HepG2 (cell line): ENCODE measurements around the gene NR2F6. TPM values are rescaled to one million over a fixed set of nuclear protein-coding genes. Genes with fewer than 3 reads are reported as not detected.
A peak's percentile ranks its signal among the peaks of the same experiment; 100 is the strongest.

ENCODE experiments used
- BORCS8-MEF2B ChIP-seq: sonication (generic); formaldehyde crosslinking; IDR thresholded peaks from 2 replicates; pipeline ENCODE4 v1.8.0; 2022; ENCODE audit warnings: mild to moderate bottlenecking, missing genetic modification reagents
- GPN1 ChIP-seq: sonication (generic); formaldehyde crosslinking; IDR thresholded peaks from 2 replicates; pipeline ENCODE4 v1.5.1; 2020; ENCODE audit warnings: missing genetic modification reagents, borderline replicate concordance
- IRF2 ChIP-seq: IDR thresholded peaks from 2 replicates; pipeline ENCODE4 v1.6.1; 2018; ENCODE audit warnings: missing genetic modification reagents, missing compliant biosample characterization
- KLF6 ChIP-seq: IDR thresholded peaks from 2 replicates; pipeline ENCODE4 v1.8.0; 2016; ENCODE audit warnings: missing biosample characterization, missing genetic modification reagents
- MXD4 ChIP-seq: IDR thresholded peaks from 2 replicates; pipeline ENCODE4 v1.6.1; 2016; ENCODE audit warnings: mild to moderate bottlenecking, missing biosample characterization, missing genetic modification reagents
- PAWR ChIP-seq: sonication (generic); formaldehyde crosslinking; IDR thresholded peaks from 2 replicates; pipeline ENCODE4 v1.4.0; 2020; ENCODE audit warnings: missing genetic modification reagents, mild to moderate bottlenecking, borderline replicate concordance
- RAD21 ChIP-seq: fragments of 450-650 bp; formaldehyde crosslinking; IDR thresholded peaks from 2 replicates; pipeline ENCODE4 v1.5.0; 2020; ENCODE audit warnings: mild to moderate bottlenecking
- YEATS4 ChIP-seq: sonication (generic); formaldehyde crosslinking; IDR thresholded peaks from 2 replicates; pipeline ENCODE4 v1.4.0; 2020; ENCODE audit warnings: missing genetic modification reagents, borderline replicate concordance
- ZBTB38 ChIP-seq: sonication (generic); formaldehyde crosslinking; IDR thresholded peaks from 2 replicates; pipeline ENCODE4 v1.5.1; 2020; ENCODE audit warnings: mild to moderate bottlenecking, missing genetic modification reagents
- ZFP36L2 ChIP-seq: sonication (generic); formaldehyde crosslinking; IDR thresholded peaks from 2 replicates; pipeline ENCODE4 v1.4.0; 2020; ENCODE audit warnings: missing genetic modification reagents
- ZNF512 ChIP-seq: sonication (generic); formaldehyde crosslinking; IDR thresholded peaks from 2 replicates; pipeline ENCODE4 v1.4.0; 2020; ENCODE audit warnings: mild to moderate bottlenecking, missing genetic modification reagents
- ZZZ3 ChIP-seq: sonication (generic); formaldehyde crosslinking; IDR thresholded peaks from 2 replicates; pipeline ENCODE4 v1.4.0; 2020; ENCODE audit warnings: missing genetic modification reagents, mild to moderate bottlenecking, borderline replicate concordance
- polyA plus RNA-seq, 8 experiments: library from polyadenylated mRNA; depleted of rRNA in 3 of 8; stranded (reverse) in 7 of 8; unstranded in 1 of 8; fragments of >200 nt; fragmentation: Illumina TruSeq in 4 of 8; extraction: Trizol in 4 of 8; gene quantifications; 2 replicates each; pipeline versions ENCODE4 v1.2.1 to v1.2.3, GENCODE V29; 2011 to 2016; ENCODE audit warnings: low read depth in 4 of 8, missing spikeins in 1 of 8, mixed read lengths in 1 of 8; ENCODE audit not compliant: insufficient read depth in 1 of 8
- total RNA-seq, 5 experiments: library from RNA; depleted of rRNA; stranded (reverse); fragments of >200 nt; fragmentation: Illumina TruSeq; extraction: Trizol; gene quantifications; 2 replicates each; pipeline ENCODE4 v1.2.3, GENCODE V29; 2016; ENCODE audit warnings: low read depth in 1 of 5
- TF ChIP-seq, protein P1 (sequence below): sonication (generic); formaldehyde crosslinking; IDR thresholded peaks from 2 replicates; pipeline ENCODE4; 2020; ENCODE audit warnings: missing genetic modification reagents, mild to moderate bottlenecking, borderline replicate concordance
- TF ChIP-seq, protein P2 (sequence below): sonication (generic); formaldehyde crosslinking; IDR thresholded peaks from 2 replicates; pipeline ENCODE4 v1.8.1; 2023; ENCODE audit warnings: mild to moderate bottlenecking, missing genetic modification reagents
- TF ChIP-seq, protein P3 (sequence below): IDR thresholded peaks from 2 replicates; pipeline ENCODE4 v1.6.1; 2016; ENCODE audit warnings: missing biosample characterization, missing genetic modification reagents, low read depth
- TF ChIP-seq, protein P4 (sequence below): sonication (generic); formaldehyde crosslinking; IDR thresholded peaks from 2 replicates; pipeline ENCODE4 v1.4.0; 2020; ENCODE audit warnings: missing genetic modification reagents

The NR2F6 gene
- total and polyA plus RNA-seq, 2 of the 13 experiments (the other 11 are each of a cell fraction or from before 2014, with no cell fraction given) = 30.9 to 72.4 TPM

DNA sequence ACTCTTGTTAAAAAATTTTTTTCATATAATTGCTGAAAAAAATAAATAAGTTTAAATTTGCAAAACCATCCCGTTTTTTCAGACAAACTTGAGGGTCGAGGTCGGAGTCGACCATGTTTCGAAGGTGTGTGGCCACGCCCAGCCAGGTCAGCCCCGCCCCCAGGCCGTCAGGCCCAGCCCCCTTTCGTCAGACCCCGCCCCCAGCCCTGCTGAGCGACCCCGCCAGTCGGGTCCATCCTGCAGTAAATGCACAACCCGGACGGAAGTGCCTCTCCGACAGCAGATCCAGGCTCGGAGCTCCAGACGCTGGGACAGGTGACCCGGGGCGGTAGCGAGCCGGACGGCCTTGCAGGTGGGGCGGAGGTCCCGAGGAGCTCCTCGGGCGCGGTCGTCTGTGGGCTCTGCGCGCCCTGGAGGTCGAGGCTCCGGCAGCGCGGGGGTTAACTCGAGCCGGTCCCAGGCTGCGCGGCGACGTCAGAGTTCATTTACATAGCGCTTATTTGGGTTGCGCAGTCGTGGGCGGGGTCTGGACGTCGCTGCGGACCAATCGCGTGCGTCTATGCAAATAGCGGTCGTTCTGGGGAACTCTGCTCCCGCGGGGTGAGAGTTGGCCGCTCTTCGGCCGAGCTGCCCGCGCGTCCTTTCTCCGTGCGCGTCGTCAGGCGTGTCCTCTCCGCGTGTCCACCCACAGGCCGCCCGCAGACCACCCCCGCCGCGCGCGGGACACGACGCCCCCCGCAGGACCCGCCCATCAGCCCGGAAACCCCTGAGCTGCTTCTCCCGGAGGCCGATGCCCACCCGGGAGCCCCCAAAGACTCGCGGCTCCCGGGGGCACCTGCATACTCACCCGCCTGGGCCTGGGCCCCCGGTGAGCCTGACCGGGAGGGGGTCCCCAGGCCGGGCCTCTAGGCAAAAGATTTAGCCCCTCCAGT lies 19.5 kb downstream of the NR2F6 start, which contains the start of gene OCEL1 (continued):
- TF ChIP-seq RAD21 (peak; percentile 38; the same call in 1 of the 2 replicates), ZNF512 (CRISPR knock-in tag) (no peak), ZBTB38 (CRISPR knock-in tag) (peak; percentile 48; the same call in 1 of the 2 replicates), IRF2 (CRISPR knock-in tag) (peak; percentile 58; the same call in 1 of the 2 replicates), ZFP36L2 (CRISPR knock-in tag) (no peak), BORCS8-MEF2B (CRISPR knock-in tag) (peak; percentile 56), GPN1 (no peak), KLF6 (0 out of 2 replicates have a peak, but pooled peaks have one; percentile 26), YEATS4 (CRISPR knock-in tag) (peak; percentile 80; the same call in 1 of the 2 replicates), ZZZ3 (CRISPR knock-in tag) (0 out of 2 replicates have a peak, but pooled peaks have one; percentile 53), PAWR (no peak), MXD4 (CRISPR knock-in tag) (peak; percentile 53; the same call in 1 of the 2 replicates)
- TF ChIP-seq, protein P1, sequence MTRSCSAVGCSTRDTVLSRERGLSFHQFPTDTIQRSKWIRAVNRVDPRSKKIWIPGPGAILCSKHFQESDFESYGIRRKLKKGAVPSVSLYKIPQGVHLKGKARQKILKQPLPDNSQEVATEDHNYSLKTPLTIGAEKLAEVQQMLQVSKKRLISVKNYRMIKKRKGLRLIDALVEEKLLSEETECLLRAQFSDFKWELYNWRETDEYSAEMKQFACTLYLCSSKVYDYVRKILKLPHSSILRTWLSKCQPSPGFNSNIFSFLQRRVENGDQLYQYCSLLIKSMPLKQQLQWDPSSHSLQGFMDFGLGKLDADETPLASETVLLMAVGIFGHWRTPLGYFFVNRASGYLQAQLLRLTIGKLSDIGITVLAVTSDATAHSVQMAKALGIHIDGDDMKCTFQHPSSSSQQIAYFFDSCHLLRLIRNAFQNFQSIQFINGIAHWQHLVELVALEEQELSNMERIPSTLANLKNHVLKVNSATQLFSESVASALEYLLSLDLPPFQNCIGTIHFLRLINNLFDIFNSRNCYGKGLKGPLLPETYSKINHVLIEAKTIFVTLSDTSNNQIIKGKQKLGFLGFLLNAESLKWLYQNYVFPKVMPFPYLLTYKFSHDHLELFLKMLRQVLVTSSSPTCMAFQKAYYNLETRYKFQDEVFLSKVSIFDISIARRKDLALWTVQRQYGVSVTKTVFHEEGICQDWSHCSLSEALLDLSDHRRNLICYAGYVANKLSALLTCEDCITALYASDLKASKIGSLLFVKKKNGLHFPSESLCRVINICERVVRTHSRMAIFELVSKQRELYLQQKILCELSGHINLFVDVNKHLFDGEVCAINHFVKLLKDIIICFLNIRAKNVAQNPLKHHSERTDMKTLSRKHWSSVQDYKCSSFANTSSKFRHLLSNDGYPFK (CRISPR knock-in tag) = no peak; the same call in 1 of the 2 replicates
- TF ChIP-seq, protein P2, sequence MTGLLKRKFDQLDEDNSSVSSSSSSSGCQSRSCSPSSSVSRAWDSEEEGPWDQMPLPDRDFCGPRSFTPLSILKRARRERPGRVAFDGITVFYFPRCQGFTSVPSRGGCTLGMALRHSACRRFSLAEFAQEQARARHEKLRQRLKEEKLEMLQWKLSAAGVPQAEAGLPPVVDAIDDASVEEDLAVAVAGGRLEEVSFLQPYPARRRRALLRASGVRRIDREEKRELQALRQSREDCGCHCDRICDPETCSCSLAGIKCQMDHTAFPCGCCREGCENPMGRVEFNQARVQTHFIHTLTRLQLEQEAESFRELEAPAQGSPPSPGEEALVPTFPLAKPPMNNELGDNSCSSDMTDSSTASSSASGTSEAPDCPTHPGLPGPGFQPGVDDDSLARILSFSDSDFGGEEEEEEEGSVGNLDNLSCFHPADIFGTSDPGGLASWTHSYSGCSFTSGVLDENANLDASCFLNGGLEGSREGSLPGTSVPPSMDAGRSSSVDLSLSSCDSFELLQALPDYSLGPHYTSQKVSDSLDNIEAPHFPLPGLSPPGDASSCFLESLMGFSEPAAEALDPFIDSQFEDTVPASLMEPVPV (CRISPR knock-in tag) = no peak; the same call in 1 of the 2 replicates
- TF ChIP-seq, protein P3, sequence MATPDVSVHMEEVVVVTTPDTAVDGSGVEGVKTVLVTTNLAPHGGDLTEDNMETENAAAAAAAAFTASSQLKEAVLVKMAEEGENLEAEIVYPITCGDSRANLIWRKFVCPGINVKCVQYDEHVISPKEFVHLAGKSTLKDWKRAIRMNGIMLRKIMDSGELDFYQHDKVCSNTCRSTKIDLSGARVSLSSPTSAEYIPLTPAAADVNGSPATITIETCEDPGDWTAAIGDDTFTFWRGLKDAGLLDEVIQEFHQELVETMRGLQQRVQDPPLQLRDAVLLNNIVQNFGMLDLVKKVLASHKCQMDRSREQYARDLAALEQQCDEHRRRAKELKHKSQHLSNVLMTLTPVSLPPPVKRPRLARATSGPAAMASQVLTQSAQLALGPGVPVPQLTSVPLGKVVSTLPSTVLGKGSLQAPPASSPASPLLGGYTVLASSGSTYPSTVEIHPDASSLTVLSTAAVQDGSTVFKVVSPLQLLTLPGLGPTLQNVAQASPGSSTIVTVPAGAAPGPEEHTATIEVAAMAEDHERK = no peak
- TF ChIP-seq, protein P4, sequence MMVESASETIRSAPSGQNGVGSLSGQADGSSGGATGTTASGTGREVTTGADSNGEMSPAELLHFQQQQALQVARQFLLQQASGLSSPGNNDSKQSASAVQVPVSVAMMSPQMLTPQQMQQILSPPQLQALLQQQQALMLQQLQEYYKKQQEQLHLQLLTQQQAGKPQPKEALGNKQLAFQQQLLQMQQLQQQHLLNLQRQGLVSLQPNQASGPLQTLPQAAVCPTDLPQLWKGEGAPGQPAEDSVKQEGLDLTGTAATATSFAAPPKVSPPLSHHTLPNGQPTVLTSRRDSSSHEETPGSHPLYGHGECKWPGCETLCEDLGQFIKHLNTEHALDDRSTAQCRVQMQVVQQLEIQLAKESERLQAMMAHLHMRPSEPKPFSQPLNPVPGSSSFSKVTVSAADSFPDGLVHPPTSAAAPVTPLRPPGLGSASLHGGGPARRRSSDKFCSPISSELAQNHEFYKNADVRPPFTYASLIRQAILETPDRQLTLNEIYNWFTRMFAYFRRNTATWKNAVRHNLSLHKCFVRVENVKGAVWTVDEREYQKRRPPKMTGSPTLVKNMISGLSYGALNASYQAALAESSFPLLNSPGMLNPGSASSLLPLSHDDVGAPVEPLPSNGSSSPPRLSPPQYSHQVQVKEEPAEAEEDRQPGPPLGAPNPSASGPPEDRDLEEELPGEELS (CRISPR knock-in tag) = peak; percentile 58
